ENCODE measurements around the gene GNAO1.

Gene GNAO1

GRCh38 chr16:56353054-56353921, 162.0 kb downstream of the GNAO1 start:
- no peak overlapping the region for H3K27ac ChIP-seq
- no peak for TF ChIP-seq CTCF (IDR thresholded peaks at IDR 0.05)
- no peak for TF ChIP-seq ZFX (IDR thresholded peaks at IDR 0.05; ENCODE audit: borderline replicate concordance)

- H3K27ac ChIP-seq = no peak overlapping the region
- no peak for TF ChIP-seq ZFX (IDR thresholded peaks at IDR 0.05; ENCODE audit: borderline replicate concordance)
- TF ChIP-seq CTCF (IDR thresholded peaks at IDR 0.05) = no peak
These were observed 162.7 kb downstream of the GNAO1 start for GRCh38 chr16:56354016-56354415.

GRCh38 chr16:56354746-56355145, 163.5 kb downstream of the GNAO1 start:
- TF ChIP-seq ZFX (IDR thresholded peaks at IDR 0.05; ENCODE audit: borderline replicate concordance) (no peak), CTCF (IDR thresholded peaks at IDR 0.05) (no peak)
- H3K27ac ChIP-seq = no peak overlapping the region

GRCh38 chr16:56355221-56355620, 163.9 kb downstream of the GNAO1 start:
- H3K27ac ChIP-seq = no peak overlapping the region
- TF ChIP-seq CTCF (IDR thresholded peaks at IDR 0.05) (no peak), ZFX (IDR thresholded peaks at IDR 0.05; ENCODE audit: borderline replicate concordance) (no peak)

GRCh38 chr16:56355786-56356275, 164.5 kb downstream of the GNAO1 start:
- TF ChIP-seq ZFX (IDR thresholded peaks at IDR 0.05; ENCODE audit: borderline replicate concordance) = no peak
- H3K27ac ChIP-seq = no peak overlapping the region

GRCh38 chr16:56356276-56357240, 165.3 kb downstream of the GNAO1 start:
- no peak overlapping the region for H3K27ac ChIP-seq
- TF ChIP-seq ZFX (IDR thresholded peaks at IDR 0.05; ENCODE audit: borderline replicate concordance) (no peak), CTCF (IDR thresholded peaks at IDR 0.05) (peak; percentile 97)

- TF ChIP-seq ZFX (IDR thresholded peaks at IDR 0.05; ENCODE audit: borderline replicate concordance) (no peak), CTCF (IDR thresholded peaks at IDR 0.05) (no peak)
- H3K27ac ChIP-seq = no peak overlapping the region
These were observed 166.0 kb downstream of the GNAO1 start for GRCh38 chr16:56357241-56357764.
